Gastrocnemius medialis (tissue), 4 donors: Measurements from ENCODE around the gene LHX5. TPM values are rescaled to one million over a fixed set of nuclear protein-coding genes. Genes with fewer than 3 reads are reported as not detected.

Experiments used
- ATAC-seq, 2 donors: fragments of 150-250 bp; one replicate each; pipeline ENCODE4 v1.9.1; 2016
- DNase-seq, 2 donors: peaks; one replicate each; pipeline ENCODE4 v3.0.0-alpha.2; 2019
- H3K27ac ChIP-seq, 4 donors: fragments of 200-600 bp; sonication (generic); 1 replicate in 1 of 4; 2 replicates in 3 of 4; pipeline ENCODE4 v1.5.1; 2016 to 2018; ENCODE audit warnings: mild to moderate bottlenecking in 2 of 4, moderate library complexity in 1 of 4
- H3K27me3 ChIP-seq, 3 donors: fragments of 200-600 bp; sonication (generic) in 2 of 3; 1 replicate in 1 of 3; 2 replicates in 2 of 3; pipeline versions ENCODE4 v1.5.1 to v1.6.0; 2016 to 2019; ENCODE audit warnings: mild to moderate bottlenecking in 1 of 3, moderate library complexity in 1 of 3
- H3K36me3 ChIP-seq, 2 donors: fragments of 200-600 bp; sonication (generic) in 1 of 2; one replicate each; pipeline ENCODE4 v1.5.1; 2017 to 2018
- H3K4me1 ChIP-seq, 2 donors: fragments of 200-600 bp; sonication (generic) in 1 of 2; one replicate each; pipeline ENCODE4 v1.5.1; 2016 to 2017; ENCODE audit warnings: mild to moderate bottlenecking in 2 of 2
- H3K4me3 ChIP-seq, 4 donors: fragments of 200-600 bp; sonication (generic) in 3 of 4; 1 replicate in 1 of 4; 2 replicates in 3 of 4; pipeline ENCODE4 v1.5.1; 2016 to 2019; ENCODE audit warnings: mild to moderate bottlenecking in 2 of 4
- H3K9me3 ChIP-seq, 3 donors: fragments of 200-600 bp; sonication (generic) in 2 of 3; 1 replicate in 1 of 3; 2 replicates in 2 of 3; pipeline ENCODE4 v1.5.1; 2016 to 2019
- CTCF ChIP-seq, 5 experiments: fragments of 450-650 bp in 3 of 5; fragments of 200-600 bp in 2 of 5; sonication (generic) in 2 of 5; IDR thresholded peaks in 4 of 5; conservative IDR thresholded peaks in 1 of 5; 1 replicate in 4 of 5; 2 replicates in 1 of 5; pipeline ENCODE4 v1.5.1; 2016 to 2019; ENCODE audit warnings: antibody characterized with exemption in 5 of 5, mild to moderate bottlenecking in 3 of 5, moderate library complexity in 3 of 5
- POLR2A ChIP-seq, 2 donors: fragments of 450-650 bp; IDR thresholded peaks; one replicate each; pipeline ENCODE4 v1.6.1; 2017; ENCODE audit warnings: antibody characterized with exemption in 2 of 2, mild to moderate bottlenecking in 2 of 2, moderate library complexity in 2 of 2
- in situ Hi-C, 4 donors: fragments of 200-750 bp; cut with MboI; loops; one replicate each; pipeline versions ENCODE4 v1.15.0 to v1.8.0; 2017; ENCODE audit warnings: low sequenced_read_pairs in 4 of 4
- intact Hi-C: fragments of 100-400 bp; cut with DNase I; formaldehyde crosslinking; loops from one replicate; pipeline ENCODE4 v1.15.1; 2023; ENCODE audit warnings: low total_unique reads
- total RNA-seq, 4 donors: library from RNA; depleted of rRNA; stranded (reverse); fragments of >200 nt; gene quantifications; one replicate each; pipeline versions ENCODE4 v1.1.0 to v1.2.3, GENCODE V29; 2016

The LHX5 gene
- total RNA-seq, 4 donors from 2014 or later = not detected

GRCh38 chr12:113479590-113480335, 8.1 kb upstream of the LHX5 start:
- TF ChIP-seq CTCF (IDR thresholded peaks at IDR 0.05 in 4 of 5, conservative IDR thresholded peaks at IDR 0.05 in 1 of 5) (no peak), POLR2A (IDR thresholded peaks at IDR 0.05) (no peak)
- Histone ChIP-seq H3K4me3 (no peak overlapping the region), H3K9me3 (no peaks in the 10 kb centered on the region), H3K36me3 (no peaks in the 10 kb centered on the region), H3K27me3 (peaks cover 66 to 74% (median 67%) of the 10 kb centered on the region in 3 donors), H3K27ac (no peak overlapping the region), H3K4me1 (no peaks in the 10 kb centered on the region)
- DNase-seq (no peak), ATAC-seq (no peak)
- intact Hi-C loops = no loop called here
- in situ Hi-C loops = no loop called here

GRCh38 chr12:113479216-113479589, 7.5 kb upstream of the LHX5 start:
- Histone ChIP-seq H3K36me3 (no peaks in the 10 kb centered on the region), H3K9me3 (no peaks in the 10 kb centered on the region), H3K4me3 (no peak overlapping the region), H3K27ac (no peak overlapping the region), H3K27me3 (peaks cover 68 to 80% (median 73%) of the 10 kb centered on the region in 3 donors), H3K4me1 (no peaks in the 10 kb centered on the region)
- DNase-seq (no peak), ATAC-seq (no peak)
- in situ Hi-C loops = no loop called here
- intact Hi-C loops = no loop called here
- TF ChIP-seq CTCF (IDR thresholded peaks at IDR 0.05 in 4 of 5, conservative IDR thresholded peaks at IDR 0.05 in 1 of 5) (no peak), POLR2A (IDR thresholded peaks at IDR 0.05) (no peak)

GRCh38 chr12:113478351-113479011, 6.8 kb upstream of the LHX5 start:
- no peak overlapping the region for H3K4me3 ChIP-seq
- intact Hi-C loops = no loop called here
- DNase-seq (no peak), ATAC-seq (no peak)
- H3K4me1 ChIP-seq = no peaks in the 10 kb centered on the region
- H3K27ac ChIP-seq = no peak overlapping the region
- peaks cover 64 to 84% (median 79%) of the 10 kb centered on the region in 3 donors for H3K27me3 ChIP-seq
- in situ Hi-C loops = no loop called here
- H3K36me3 ChIP-seq = no peaks in the 10 kb centered on the region
- TF ChIP-seq CTCF (IDR thresholded peaks at IDR 0.05 in 4 of 5, conservative IDR thresholded peaks at IDR 0.05 in 1 of 5) = no peak
- no peak for TF ChIP-seq POLR2A (IDR thresholded peaks at IDR 0.05)
- no peaks in the 10 kb centered on the region for H3K9me3 ChIP-seq

GRCh38 chr12:113477842-113478215, 6.2 kb upstream of the LHX5 start:
- Histone ChIP-seq H3K36me3 (no peaks in the 10 kb centered on the region), H3K27me3 (peaks cover 69 to 84% (median 83%) of the 10 kb centered on the region in 3 donors), H3K27ac (no peak overlapping the region), H3K9me3 (no peaks in the 10 kb centered on the region), H3K4me3 (no peak overlapping the region), H3K4me1 (no peaks in the 10 kb centered on the region)
- no peak for ATAC-seq
- DNase-seq = no peak
- TF ChIP-seq POLR2A (IDR thresholded peaks at IDR 0.05) (no peak), CTCF (IDR thresholded peaks at IDR 0.05 in 4 of 5, conservative IDR thresholded peaks at IDR 0.05 in 1 of 5) (no peak)
- in situ Hi-C loops = no loop called here
- intact Hi-C loops = no loop called here
